ENCODE measurements around the gene COG6.
A peak's percentile ranks its signal among the peaks of the same experiment; 100 is the strongest.

GRCh38 chr13:39676315-39676876, 20.9 kb downstream of the COG6 start:
- TF ChIP-seq, protein P1, sequence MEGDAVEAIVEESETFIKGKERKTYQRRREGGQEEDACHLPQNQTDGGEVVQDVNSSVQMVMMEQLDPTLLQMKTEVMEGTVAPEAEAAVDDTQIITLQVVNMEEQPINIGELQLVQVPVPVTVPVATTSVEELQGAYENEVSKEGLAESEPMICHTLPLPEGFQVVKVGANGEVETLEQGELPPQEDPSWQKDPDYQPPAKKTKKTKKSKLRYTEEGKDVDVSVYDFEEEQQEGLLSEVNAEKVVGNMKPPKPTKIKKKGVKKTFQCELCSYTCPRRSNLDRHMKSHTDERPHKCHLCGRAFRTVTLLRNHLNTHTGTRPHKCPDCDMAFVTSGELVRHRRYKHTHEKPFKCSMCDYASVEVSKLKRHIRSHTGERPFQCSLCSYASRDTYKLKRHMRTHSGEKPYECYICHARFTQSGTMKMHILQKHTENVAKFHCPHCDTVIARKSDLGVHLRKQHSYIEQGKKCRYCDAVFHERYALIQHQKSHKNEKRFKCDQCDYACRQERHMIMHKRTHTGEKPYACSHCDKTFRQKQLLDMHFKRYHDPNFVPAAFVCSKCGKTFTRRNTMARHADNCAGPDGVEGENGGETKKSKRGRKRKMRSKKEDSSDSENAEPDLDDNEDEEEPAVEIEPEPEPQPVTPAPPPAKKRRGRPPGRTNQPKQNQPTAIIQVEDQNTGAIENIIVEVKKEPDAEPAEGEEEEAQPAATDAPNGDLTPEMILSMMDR (conservative IDR thresholded peaks at IDR 0.05 in 1 of 2, IDR thresholded peaks at IDR 0.05 in 1 of 2; ENCODE audit: extremely low read depth in 1 of 2, insufficient read depth in 1 of 2, low read depth in 1 of 2, low read length in 2 of 2), result peak; percentile 35 to 42
- no peak for TF ChIP-seq EZH2 (IDR thresholded peaks at IDR 0.05; ENCODE audit: borderline replicate concordance, low read length)

Data from mammary epithelial cell (primary cell).